ENCODE results near the gene DSG2. TPM values are rescaled to one million over a fixed set of nuclear protein-coding genes. Genes with fewer than 3 reads are reported as not detected.

Gene DSG2
- total RNA-seq, 1 experiment from 2014 or later: 12.1 TPM

DNA sequence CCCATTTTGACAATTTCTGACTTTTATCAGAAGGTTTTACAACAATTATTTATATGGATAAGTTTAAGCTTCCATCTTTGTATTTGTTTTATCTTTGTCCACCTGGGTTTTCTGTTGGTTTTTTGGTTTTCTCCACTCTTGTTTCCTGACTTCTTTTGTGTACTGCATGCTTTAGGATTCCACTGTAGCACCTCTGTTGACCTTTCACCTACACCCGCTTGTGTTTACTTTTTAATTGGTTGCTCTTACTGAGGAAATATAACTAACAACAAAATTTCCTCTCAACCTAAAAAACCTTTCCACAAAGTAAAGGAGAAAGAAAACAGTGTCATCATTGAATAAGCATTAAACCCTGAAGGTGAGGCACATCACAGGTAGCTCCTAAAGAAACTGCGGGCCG is 53.9 kb downstream of the DSG2 start:
- Histone ChIP-seq H3K27ac (ENCODE audit: low read length) (no peak overlapping the region), H3K27me3 (ENCODE audit: control insufficient read depth, insufficient read depth, low read length) (no peaks in the 10 kb centered on the region), H3K36me3 (ENCODE audit: control insufficient read depth, insufficient read depth, low read length) (no peaks in the 10 kb centered on the region), H3K4me1 (ENCODE audit: control insufficient read depth, insufficient read depth, low read length) (no peaks in the 10 kb centered on the region; the same call in 1 of the 2 replicates), H3K9me3 (ENCODE audit: control insufficient read depth, insufficient read depth, low read depth, low read length) (no peaks in the 10 kb centered on the region), H3K4me3 (ENCODE audit: low read depth in 2 of 2, low read length in 2 of 2) (no peak overlapping the region)
- ChIA-PET CTCF (interaction anchor here (0.6 kb wide), 1 partner anchor 121 kb away, joined by 4 read pairs; no protein-coding TSS in a partner anchor), POLR2A (no interaction called here)
- DNase-seq (ENCODE audit: low read depth, low spot score): no peak
- no peak for ATAC-seq
- in situ Hi-C loops (cut with HindIII; ENCODE audit: low pct_unique_long_range_greater_than_20kb, low sequenced_read_pairs) (no loop called here), intact Hi-C loops (cut with micrococcal nuclease; ENCODE audit: unreplicated experiment) (no loop called here)
- BruUV-seq (replicated peaks): no TSS peak
- TF ChIP-seq REST (IDR thresholded peaks at IDR 0.05; ENCODE audit: insufficient read depth in 1 of 2, low read depth in 2 of 2, low read length in 1 of 2): no peak

GRCh38 chr18:31553800-31554199 is 55.8 kb downstream of the DSG2 start:
- TF ChIP-seq TCF7L2 (IDR thresholded peaks at IDR 0.05; ENCODE audit: low read depth, low read length) (no peak), REST (IDR thresholded peaks at IDR 0.05; ENCODE audit: insufficient read depth in 1 of 2, low read depth in 2 of 2, low read length in 1 of 2) (no peak), SIN3A (IDR thresholded peaks at IDR 0.05; ENCODE audit: borderline replicate concordance, insufficient read depth, low read depth, low read length) (no peak)
- in situ Hi-C loops (cut with HindIII; ENCODE audit: low pct_unique_long_range_greater_than_20kb, low sequenced_read_pairs): no loop called here
- BruUV-seq (replicated peaks): no TSS peak
- no peaks in the 10 kb centered on the region for H3K36me3 ChIP-seq (ENCODE audit: control insufficient read depth, insufficient read depth, low read length)
- ChIA-PET POLR2A (no interaction called here), CTCF (no interaction called here)
- no peaks in the 10 kb centered on the region for H3K9me3 ChIP-seq (ENCODE audit: control insufficient read depth, insufficient read depth, low read depth, low read length)
- no peak for ATAC-seq
- H3K4me3 ChIP-seq (ENCODE audit: low read depth in 2 of 2, low read length in 2 of 2): no peak overlapping the region
- H3K27ac ChIP-seq (ENCODE audit: low read length): no peak overlapping the region
- intact Hi-C loops (cut with micrococcal nuclease; ENCODE audit: unreplicated experiment): no loop called here
- H3K4me1 ChIP-seq (ENCODE audit: control insufficient read depth, insufficient read depth, low read length): no peaks in the 10 kb centered on the region; the same call in 1 of the 2 replicates
- DNase-seq (ENCODE audit: low read depth, low spot score): no peak
- no peaks in the 10 kb centered on the region for H3K27me3 ChIP-seq (ENCODE audit: control insufficient read depth, insufficient read depth, low read length)

DNA sequence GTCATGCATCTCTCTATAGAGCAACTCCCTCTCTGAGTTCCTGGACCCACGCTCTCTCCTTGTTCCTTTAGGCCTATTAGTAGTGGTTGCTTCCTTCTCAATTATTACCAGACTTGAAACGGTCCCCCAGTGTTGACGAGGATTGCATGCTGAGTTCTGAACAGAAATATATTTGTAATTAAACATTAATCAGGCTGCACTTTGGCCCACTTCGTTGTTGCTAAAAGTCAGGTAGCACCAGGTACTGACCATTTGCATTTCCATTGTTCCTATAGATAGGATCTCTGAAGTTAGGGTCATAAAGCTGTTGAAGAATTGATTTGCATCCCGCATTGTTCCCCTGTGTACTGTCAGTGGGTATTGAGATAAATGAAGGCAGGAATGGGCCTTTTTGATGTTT is 56.8 kb downstream of the DSG2 start:
- Histone ChIP-seq H3K4me3 (ENCODE audit: low read depth in 2 of 2, low read length in 2 of 2) (no peak overlapping the region), H3K27ac (ENCODE audit: low read length) (no peak overlapping the region), H3K27me3 (ENCODE audit: control insufficient read depth, insufficient read depth, low read length) (no peaks in the 10 kb centered on the region), H3K36me3 (ENCODE audit: control insufficient read depth, insufficient read depth, low read length) (no peaks in the 10 kb centered on the region), H3K9me3 (ENCODE audit: control insufficient read depth, insufficient read depth, low read depth, low read length) (no peaks in the 10 kb centered on the region), H3K4me1 (ENCODE audit: control insufficient read depth, insufficient read depth, low read length) (no peaks in the 10 kb centered on the region; the same call in 1 of the 2 replicates)
- ATAC-seq (no peak), DNase-seq (ENCODE audit: low read depth, low spot score) (no peak)
- ChIA-PET POLR2A (no interaction called here), CTCF (no interaction called here)
- BruUV-seq (replicated peaks): no TSS peak
- in situ Hi-C loops (cut with HindIII; ENCODE audit: low pct_unique_long_range_greater_than_20kb, low sequenced_read_pairs): no loop called here
- intact Hi-C loops (cut with micrococcal nuclease; ENCODE audit: unreplicated experiment): no loop called here
- TF ChIP-seq POLR2AphosphoS5 (IDR thresholded peaks at IDR 0.05; ENCODE audit: low read depth, low read length) (no peak), CTCF (IDR thresholded peaks at IDR 0.05) (no peak), SIN3A (IDR thresholded peaks at IDR 0.05; ENCODE audit: borderline replicate concordance, insufficient read depth, low read depth, low read length) (no peak), TCF7L2 (IDR thresholded peaks at IDR 0.05; ENCODE audit: low read depth, low read length) (no peak), REST (IDR thresholded peaks at IDR 0.05; ENCODE audit: insufficient read depth in 1 of 2, low read depth in 2 of 2, low read length in 1 of 2) (no peak)

Data from Panc1 (cell line).